NK-92 (cell line): ENCODE measurements around the gene MPP1.

ENCODE experiments used
- DNase-seq: peaks from one replicate; lab custom pipeline; 2025; ENCODE audit not compliant: unreplicated experiment; lab: John Stamatoyannopoulos, UW

MPP1 gene

DNA sequence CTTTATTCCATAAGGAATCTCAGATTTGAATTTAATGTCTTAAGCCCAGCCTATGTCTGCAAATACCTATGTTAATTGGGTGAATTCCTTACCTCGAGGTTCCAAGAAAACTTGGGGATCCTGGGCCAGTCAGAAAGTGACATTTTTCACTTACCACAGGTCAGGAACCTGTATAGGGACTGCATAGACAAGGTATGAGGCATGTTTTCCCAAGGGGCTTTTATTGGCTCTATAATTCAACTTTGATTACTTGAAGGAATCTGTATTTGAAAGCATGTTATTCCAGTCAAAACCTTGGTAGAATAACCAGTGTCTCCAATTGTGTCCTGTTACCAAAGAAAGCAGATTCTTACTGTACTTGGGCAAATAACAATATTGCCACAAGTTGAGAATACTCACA lies 8.5 kb upstream of the MPP1 start:
- no peak for DNase-seq

DNA sequence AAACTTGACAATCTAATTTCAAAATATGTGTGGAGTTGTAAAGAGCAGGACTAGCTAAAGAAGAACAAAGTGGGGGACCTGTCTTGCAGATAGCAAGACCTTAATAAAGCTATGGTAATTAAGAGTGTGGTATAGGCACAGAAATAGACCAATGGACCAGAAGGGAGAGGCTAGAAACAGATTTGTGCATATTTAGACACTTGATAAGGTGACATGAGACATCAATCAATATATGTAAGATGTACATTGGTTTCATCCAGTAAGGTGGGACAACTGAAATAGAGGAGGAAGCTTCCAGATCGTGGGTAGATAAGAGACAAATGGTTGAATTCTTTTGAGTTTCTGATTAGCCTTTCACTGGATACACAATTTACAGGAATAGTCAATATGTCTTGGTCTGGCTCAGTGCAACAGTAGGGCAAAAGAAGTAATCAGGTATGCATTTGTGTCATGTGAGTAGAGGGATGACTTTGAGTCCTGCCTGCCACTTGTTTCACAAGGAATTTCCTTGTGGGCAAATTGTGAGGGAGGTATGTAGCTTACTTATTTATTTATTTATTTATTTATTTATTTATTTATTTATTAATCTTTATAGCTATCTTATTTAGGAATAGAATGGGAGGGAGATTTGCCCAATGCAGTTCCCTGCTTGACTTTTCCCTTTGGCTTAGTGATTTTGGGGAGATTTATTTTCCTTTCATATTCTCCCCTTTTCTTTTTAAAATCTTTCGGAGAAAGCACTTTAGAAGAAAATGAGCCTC lies 7.2 kb upstream of the MPP1 start:
- DNase-seq, result no peak

DNA sequence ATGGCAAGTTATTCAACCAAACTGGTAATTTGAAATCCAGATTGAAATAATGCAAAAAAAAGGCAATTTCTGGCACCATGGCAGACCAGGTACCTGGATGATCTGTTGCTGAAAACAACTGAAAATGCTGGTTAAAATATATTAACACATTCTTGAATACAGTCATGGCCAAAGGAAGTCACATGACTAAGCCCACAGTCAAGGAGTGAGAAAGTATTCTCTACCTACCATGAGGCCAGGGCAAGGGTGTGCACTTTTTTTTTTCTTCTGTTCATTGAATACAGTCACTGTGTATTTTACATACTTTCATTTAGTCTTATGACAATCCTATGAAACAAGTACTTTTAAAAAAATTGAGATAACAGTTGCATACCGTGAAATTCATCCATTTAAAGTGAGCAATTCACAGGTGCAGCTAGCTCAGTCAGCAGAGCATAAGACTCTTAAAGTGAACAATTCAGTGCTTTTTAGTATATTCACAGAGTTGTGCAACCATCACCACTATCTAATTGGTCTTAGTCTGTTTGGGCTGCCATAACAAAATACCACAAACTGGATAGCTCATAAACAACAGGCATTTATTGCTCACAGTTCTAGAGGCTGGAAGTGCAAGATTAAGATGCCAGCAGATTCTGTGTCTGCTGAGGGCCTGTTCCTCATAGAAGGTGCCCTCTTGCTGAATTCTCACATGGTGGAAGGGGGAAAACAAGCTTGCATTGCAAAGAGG lies 4.8 kb upstream of the MPP1 start:
- DNase-seq, result no peak

DNA sequence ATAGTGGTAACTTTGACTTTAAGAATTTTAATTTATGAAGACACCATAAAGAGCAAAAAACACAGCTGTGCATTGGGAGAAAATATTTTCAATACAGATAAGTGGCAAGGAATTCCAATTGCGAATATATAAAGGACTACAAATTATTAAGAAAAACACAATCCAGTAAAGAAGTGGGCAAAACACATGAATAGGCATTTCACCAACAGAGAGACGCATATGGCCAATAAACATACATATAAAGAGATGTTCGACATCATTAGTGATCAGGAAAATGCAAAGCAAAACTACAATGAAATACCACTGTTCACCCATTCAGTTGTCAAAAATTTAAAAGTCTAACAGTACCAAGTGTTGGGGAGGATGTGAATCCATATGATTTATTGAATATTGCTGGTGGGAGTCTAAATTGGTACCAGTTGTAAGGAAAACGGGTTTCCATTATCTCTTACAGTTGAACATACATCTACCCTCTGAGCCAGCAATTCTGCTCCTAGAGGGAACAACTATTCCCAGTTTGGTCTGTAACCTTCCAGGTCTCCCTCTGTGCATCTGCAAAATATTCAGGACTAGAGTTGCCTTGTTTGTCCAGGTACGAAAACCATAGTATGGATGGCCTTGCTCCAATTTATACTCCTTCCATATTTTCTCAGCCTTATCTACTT lies 1.7 kb upstream of the MPP1 start:
- no peak for DNase-seq

DNA sequence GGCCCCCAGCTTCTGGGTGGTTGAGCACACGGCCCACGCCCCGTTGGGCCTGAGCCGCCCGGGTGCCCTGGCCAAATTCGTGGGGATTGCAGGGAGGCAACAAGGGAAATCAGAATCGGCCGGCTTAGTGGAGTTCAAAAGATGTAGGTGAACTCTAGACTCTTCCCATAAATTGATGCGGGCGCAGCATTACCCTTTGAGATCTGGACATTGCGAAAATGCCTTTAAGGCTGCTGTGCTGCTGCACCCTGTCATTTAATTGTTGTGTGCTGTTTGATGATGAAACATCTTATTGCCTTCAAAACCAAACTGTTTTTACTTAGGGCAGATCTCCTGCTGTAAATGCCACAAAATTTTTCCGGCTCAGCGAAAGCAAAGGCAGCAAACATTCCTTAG lies 409 bp upstream of the MPP1 start:
- no peak for DNase-seq

DNA sequence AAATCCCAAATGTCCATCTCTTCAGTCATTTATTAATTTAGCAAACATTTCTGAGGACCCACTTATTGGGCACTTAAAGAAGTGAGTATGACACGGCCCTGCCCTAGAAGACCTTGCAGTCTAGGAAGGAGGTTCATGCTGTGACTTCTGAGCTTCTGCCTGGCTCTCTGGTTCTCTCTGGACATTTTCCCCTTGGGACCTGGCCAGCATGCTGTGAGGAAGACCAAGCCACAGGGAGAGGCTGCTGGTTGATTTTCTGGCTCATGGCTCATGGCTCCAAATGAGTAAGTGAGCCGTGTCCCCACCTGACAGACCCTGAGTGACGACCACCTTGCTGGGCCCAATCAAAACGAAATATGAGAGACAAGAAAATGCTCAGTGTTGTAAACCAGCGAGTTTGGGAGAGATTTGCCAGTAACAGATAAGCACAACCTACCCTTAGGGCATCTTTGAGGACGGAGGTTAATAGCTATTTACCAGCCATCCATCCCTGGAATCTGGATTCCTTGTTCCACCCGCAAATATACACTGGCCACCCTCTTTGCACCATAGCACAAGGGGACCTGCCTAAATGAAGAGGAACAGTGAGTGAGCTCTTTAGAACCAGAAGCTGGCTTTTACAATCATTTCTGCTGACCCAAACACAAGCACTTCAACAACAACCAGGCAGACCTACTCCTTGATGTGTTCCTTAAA lies 876 bp downstream of the MPP1 start:
- no peak for DNase-seq

DNA sequence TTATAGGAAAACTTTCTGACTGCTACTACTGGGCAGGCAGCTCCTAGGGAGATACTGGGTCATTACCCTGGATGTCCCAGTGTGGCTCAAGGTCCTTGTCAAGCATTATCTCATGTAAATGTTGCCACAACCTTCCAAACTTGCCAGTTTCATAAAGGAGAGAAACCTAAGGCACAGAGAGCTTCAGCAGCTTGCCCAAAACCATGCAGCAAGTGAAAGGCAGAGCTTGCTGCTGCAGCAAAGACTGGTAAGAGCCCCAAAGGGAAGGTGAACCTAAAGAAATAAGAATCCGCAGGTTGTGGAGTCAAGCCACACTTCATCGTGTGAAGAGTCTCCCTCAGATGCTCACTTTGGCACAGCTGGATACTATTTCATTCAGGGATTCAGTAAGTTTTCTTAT lies 2.3 kb downstream of the MPP1 start:
- DNase-seq, result no peak

DNA sequence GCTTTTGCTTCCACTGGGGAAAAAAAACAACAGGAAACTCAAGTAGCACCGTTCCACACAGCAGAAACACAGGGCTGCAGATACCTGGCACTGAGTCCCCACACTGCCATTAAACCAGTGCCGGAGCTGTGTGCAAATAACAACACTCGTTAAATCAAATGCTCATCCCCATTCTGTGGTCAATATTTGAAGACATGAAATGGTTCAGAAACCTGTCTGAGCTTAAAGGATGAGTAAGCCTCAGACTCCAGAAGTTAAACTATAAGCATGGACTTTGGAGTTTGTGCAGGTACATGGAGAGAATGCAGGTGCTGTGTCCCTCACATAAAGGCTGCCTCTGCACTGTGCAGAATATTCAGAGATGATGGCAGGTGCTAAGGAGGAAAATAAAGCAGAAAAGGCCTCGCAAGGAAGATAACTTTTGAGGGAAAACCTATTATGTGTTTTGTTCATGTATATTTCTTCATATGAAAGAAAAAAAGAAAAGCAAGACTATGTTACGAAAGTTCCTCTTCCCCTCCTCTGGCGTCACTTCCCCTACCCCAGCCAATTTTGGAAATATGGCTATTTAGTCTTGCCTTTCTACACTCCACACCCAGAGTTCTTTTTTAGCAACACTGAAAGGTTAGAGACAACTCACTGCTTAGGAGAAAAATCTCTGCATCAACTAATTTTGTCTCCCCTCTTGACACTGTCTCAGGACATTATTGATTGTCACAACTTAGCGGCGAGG lies 4.6 kb downstream of the MPP1 start:
- DNase-seq, result no peak

DNA sequence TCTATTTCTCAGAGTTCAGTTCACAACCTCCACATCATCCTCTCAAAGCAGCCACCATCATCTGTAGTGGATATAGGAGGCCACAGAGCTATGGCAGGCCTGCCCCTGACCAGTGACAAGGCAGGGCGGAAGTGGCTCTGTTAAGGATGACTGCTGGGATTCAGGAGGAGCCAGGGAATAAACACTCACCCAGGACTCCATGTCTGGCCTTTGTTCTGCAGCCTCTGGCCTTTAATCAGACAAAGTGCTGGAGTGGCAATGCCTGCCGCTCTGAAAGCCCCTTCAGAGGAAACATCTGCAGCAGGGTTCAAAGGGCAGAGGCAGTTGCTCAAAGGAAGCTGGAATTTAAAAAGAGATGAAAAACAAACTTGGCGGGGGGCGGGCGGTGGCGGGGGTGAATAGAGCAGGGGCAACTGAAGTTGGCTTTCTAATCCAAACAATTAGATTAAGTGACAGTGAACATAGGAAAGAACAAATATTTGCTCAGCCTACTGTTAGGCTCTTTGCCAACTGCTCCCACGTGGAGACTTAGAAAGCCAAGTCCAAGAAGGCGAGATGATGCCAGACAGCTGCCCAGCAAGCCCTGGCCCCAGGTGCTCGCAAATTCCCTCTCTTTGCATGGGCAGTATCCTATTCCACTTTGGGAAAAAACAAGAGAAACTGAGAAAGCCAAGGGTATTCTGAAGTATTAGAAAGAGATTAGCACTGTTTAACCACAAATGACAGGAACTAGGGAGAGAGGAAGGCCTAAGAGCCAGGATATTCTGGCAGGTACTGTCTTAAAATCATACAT lies 5.5 kb downstream of the MPP1 start:
- DNase-seq, result no peak

DNA sequence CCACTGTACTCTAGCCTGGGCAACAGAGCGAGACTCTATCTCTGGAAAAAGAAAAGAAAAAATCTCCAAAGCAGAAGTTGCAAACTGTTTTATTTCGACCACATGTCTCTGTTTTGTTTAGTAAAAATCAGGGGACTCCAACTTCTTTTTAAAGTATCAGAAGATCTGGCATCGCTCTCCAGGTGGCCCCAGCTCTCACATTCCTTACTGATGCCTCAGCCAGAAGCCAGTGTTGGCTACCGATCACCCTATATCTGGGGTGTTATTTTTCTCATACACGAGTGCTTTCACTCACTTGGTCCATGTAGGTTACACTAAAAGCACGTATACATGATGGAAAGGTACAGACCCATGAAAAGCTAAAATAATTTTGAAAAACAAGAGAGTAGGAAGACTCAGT lies 8.3 kb downstream of the MPP1 start:
- DNase-seq, result no peak

DNA sequence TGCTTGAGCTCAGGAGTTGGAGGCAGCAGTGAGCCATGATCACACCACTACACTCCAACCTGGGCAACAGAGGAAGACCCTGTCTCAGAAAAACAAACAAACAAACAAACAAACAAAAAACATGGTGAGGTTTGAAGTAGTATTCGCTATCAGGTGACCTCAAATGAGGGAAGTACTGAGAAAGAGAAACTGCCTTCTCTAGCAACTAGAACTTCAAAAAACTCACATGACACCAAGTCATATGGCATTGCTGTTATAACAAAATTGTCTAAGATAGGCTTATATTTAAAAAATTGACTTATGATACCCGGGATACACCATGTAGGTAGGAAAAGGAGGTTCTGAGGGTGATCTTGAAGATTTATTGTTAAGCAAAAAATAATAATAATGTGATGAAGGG lies 10.3 kb downstream of the MPP1 start:
- DNase-seq, result no peak

DNA sequence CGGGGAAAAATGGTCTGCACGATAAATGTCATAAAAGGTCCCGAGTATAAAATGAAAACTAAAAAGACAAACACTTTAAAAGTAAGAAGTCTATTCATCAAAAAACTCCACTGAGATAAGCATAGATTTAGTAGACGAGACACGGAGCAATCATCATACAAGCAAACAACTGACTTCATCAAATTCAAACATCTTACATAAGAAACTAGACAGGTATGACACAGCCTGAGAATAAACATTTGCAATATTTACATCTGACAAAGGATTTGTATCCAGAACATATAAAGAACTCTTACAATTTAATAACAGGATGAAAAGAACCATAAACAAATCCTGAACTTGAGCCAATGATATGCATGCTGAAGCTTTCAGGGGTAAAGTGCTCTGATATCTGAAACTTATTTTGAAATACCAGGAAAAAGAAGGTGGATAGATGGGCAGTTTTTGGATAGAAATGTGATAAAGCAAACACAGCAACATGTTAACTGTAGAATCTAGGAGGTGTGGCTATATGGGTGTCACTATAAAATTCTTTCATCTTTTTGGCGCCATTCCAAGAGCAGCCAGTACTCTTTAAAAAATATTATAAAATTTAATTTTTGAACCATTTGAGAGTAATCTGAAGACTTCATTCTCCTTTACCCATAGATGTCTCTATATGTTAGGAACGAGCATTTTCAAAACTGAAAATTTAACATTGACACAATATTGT lies 12.0 kb downstream of the MPP1 start:
- no peak for DNase-seq

DNA sequence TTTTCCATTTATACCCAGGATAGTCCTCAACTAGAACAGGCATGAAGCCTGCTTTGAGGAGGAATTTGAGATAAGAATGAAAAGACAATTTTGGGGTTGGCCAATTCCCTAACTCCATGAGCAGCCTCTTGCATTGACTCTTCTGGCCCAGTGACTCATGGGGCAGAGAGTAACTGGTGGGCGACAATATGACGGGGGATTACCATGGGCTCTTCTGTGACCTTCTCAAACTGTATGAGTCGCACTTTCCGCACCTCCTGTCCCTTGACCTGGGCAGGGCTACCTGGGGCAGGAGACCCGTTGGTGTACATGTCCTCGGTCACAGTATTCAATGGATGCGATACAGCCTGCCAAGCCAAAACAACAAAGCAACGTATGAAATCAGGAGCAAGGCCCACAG lies 13.3 kb downstream of the MPP1 start:
- no peak for DNase-seq

DNA sequence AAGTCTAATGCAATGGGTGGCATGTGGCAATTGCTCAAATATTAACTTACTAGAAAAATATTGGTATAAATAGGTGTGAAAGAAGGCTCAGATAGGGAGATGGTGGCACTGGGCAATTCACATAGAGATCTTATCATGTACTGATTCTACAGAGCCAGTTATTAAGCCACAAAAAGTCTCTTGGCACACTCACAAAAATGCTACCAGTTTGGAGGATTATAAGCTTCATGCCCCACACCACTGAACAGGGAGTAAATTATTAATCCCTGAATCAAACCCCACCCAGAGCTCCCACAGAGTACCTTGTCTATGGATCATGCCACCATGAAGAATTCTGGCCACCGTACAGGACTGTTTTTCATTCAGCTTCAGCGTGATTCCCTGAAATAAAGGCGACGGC lies 13.8 kb downstream of the MPP1 start:
- no peak for DNase-seq

DNA sequence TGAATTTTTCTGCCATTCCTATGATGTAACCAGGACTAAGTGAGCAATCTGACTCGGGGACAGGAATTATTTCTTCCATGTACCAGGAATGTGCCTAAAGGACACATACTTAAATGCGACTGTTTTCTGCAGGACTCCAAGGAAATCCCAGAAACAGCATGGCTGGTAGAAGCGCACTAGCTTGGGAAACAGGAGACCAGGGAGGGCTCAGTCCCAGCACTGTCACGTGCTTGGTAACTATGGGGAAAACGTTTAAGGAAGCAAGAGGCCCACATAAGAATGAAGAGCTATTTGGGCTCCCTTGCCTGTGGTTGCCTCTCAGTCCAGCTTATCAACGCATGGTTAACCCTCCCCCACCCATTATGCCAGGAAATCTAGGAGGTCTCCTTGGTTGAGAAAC lies 19.6 kb downstream of the MPP1 start:
- no peak for DNase-seq

DNA sequence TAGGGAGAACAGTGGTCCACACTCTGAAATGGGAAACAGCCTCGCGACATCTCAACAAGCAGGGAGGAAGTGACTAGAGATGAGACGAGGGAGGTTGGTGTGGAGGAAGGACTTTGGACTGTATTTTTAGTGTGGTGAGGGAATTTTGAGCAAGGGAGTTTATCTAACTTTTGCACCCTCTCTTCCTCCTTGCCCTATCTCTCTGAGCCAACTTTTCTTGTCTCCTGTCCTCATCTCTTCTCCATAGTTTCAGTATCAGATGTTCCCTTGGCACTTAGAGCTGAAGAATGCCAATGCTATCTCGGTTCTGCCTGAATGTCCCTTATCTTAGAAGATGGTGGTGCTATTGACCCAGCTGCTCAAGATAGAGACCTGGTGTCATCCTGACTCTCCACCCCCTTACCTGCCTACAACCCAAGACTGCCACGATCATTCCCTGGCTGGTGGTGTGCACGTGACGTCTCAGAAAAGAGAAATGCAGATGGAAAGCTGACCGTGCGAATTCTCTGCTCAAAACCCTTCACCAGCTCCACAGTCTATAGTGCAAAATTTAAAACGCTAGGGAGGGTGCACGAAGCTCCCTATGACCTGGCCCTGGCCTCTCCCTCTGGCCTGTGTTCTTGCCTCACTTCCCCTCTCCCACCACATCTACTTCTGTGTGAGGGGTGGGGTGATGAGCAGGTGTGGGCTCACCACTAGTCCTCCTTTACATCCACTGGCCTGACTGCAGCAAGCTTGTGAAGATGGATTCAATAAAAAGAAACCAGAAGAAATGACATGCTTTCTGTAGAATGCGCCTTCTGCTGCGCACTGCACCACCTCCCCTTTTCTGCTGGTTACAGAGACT lies 20.9 kb downstream of the MPP1 start:
- DNase-seq, result no peak

DNA sequence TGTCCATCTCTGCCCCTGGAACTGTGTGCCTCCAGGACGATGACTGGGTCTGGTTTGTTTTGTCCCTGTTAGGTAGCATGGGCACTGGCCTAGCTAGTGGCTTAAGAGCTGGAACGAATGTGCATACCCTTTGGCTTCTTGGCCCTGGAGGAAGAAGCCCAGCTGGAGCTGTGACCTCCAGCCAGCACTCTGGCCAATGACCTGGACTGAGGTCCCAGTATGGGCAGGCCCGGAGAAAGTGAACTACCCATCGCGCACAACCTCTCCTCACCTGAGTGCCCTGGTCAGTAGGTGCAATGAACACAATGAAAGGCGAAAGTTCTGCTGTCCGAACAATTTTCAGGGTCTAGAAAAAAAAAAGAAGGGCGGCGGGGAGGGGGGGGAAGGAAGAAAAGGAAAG lies 24.3 kb downstream of the MPP1 start:
- no peak for DNase-seq

DNA sequence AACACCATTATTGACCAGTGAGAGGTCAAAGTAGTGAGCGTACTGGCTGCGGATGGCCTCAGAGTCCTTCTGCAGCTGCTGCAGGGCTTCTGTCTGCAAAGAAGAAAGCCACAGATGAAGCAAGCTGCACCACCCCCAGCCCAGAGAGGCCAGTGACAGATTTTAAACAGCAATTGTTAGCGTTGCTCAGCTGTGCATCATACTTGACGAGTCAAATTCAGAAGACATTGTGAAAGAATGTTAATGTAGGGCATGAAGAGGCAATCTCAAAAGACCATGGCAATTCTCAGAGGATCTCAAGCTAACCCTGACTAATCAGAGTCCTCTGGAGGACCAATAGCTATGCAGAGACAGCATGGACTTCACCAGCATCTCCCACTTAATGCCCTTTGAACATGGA lies 26.0 kb downstream of the MPP1 start:
- no peak for DNase-seq

DNA sequence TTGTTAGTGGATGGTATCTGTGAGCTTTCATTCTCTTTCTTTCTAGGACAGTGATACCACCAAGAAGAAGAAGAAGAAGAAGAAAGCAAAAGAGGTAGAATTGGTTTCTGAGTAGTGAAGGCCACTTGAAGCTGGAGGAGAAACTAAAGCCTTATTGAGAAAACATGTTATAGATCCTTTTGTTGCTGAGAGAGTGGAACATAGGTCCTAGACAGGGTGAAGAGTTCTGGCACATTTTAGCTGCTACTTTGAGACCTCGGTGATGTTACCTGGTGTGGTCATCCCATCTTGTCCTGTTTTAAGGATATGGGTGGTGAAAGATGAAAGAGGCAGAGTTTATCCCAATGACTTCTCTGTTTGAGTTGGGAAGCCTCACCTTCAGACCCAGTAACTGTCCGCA lies 28.5 kb downstream of the MPP1 start:
- no peak for DNase-seq
